C4-2B (cell line): Measurements from ENCODE around the gene SHFL.

Source experiments
- H3K27ac ChIP-seq: fragments of 450-650 bp; 2 replicates; pipeline ENCODE4 v1.5.1; 2017
- ZFX ChIP-seq: fragments of 450-650 bp; IDR thresholded peaks from 2 replicates; pipeline ENCODE4 v1.6.1; 2017
- TF ChIP-seq, protein P1 (sequence below): fragments of 450-650 bp; conservative IDR thresholded peaks from 2 replicates; pipeline ENCODE4 v1.5.1; 2017; ENCODE audit warnings: mild to moderate bottlenecking

SHFL gene

DNA sequence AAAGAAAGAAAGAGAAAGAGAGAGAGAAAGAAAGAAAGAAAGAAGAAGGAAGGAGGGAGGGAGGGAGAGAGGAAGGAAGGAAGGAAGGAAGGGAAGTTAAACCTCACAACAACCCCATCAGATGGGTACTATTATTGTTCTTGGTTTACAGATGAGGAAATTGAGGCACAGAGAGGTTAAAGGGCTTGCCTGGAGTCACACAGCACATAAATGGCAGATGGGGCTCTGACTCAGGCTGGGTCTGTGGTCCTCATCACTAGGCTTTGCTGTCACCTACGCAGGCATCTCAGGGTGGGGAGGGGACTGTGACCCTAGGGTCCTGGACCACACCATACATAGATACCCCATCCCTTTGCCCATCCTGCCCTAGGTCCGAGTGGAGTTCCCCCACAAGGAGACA is 36.5 kb upstream of the SHFL start:
- no peak overlapping the region for H3K27ac ChIP-seq
- TF ChIP-seq ZFX, result no peak
- TF ChIP-seq, protein P1, sequence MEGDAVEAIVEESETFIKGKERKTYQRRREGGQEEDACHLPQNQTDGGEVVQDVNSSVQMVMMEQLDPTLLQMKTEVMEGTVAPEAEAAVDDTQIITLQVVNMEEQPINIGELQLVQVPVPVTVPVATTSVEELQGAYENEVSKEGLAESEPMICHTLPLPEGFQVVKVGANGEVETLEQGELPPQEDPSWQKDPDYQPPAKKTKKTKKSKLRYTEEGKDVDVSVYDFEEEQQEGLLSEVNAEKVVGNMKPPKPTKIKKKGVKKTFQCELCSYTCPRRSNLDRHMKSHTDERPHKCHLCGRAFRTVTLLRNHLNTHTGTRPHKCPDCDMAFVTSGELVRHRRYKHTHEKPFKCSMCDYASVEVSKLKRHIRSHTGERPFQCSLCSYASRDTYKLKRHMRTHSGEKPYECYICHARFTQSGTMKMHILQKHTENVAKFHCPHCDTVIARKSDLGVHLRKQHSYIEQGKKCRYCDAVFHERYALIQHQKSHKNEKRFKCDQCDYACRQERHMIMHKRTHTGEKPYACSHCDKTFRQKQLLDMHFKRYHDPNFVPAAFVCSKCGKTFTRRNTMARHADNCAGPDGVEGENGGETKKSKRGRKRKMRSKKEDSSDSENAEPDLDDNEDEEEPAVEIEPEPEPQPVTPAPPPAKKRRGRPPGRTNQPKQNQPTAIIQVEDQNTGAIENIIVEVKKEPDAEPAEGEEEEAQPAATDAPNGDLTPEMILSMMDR, result no peak

DNA sequence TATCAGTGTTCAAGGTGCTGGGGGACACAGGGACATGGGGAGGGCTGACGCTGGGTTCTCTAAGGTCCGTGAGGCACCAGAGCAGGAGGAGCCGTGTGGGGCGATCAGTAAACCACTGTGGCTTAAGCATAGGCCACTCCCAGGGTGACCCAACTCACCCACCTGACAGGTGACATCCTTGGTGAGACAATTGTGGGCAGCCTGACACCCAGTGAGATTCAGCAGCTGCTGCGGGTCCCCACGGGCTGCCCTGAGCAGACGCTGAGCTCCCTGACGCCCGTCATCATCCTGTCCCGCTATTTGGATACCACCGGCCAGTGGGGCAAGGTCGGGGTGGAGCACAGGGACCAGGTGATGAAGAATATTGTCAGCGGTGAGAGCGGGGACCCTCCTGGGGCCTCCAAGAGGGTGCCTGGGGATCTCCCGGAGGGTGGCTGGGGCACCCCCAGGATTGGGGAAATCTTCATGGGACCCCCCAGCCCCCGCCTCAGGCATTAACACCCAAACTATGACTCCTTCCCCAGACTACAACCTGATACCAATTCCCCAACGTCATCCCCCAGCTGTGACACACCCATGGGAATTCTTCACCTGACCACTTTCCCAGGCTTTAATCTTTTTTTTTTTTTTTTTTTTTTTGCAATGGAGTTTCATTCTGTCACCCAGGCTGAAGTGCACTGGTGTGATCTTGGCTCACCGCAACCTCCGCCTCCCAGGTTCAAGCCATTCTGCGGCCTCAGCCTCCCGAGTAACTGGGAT is 33.3 kb upstream of the SHFL start:
- TF ChIP-seq, protein P1, result no peak
- no peak for TF ChIP-seq ZFX
- H3K27ac ChIP-seq, result no peak overlapping the region

DNA sequence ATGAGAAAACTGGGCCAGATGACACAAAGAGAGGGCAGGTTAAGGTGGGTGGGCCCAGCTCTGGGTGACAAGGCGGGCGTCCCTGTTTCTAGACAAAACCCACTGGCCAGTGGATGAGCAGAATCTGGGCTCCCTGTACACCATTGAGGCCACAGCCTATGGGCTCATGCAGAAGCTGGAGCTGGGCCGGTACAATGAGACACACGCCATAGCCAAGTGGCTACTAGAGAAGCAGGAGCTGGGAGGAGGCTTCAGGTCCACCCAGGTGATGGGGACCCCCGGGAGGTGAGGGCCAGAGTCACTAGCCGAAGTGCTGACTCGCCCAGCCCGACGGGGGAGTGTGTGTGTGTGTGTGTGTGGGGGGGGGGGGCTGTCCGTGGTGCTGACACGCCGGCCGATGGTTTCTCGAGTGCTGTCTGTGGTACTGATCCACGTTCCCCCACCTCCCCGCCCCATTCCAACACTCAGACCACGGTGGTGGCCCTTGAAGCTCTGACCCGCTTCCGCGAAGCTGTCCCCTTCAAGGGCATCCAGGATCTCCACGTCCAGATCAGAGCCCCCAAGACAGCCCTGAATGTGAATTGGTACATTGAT is 24.3 kb upstream of the SHFL start:
- TF ChIP-seq, protein P1, result no peak
- TF ChIP-seq ZFX, result no peak

DNA sequence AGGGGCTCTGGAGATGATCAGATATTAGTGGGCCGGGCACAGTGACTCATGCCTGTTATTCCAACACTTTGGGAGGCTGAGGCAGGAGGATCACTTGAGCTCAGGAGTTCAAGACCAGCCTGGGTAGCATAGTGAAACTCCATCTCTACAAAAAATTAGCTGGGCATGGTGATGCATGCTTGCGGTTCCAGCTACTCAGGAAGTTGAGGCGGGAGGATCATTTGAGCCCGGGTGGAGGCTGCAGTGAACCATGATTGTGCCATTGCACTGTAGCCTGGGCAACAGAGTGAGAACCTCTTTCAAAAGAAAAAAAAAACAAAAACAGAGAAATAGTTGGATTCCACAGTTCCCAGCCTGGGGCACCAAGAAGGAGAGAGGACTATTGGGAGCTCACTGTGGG is 17.9 kb upstream of the SHFL start:
- no peak overlapping the region for H3K27ac ChIP-seq
- TF ChIP-seq, protein P1, result no peak
- no peak for TF ChIP-seq ZFX

More for the DNA sequence above, 24.3 kb upstream of the SHFL start:
- H3K27ac ChIP-seq, result no peak overlapping the region

DNA sequence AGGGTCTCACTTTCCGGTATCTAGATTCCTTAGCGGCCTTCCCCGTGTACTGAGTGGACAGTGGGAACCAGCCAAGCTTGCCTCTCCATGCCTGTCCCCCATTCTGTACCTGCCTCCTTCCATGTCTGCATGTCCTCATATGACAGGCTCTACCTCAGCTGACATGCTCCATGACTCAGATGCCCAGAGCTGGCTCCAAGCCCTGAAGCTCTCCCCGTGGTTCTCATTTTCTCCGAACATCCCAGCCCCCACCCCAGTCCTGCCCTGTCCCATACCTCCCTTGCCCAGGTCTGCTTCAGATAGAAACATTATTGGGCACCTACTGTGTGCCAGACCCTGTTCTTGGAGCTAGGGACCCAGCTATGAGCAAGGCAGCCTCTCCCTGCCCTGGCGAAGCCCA is 17.1 kb upstream of the SHFL start:
- H3K27ac ChIP-seq, result no peak overlapping the region
- TF ChIP-seq, protein P1, result no peak
- TF ChIP-seq ZFX, result no peak

DNA sequence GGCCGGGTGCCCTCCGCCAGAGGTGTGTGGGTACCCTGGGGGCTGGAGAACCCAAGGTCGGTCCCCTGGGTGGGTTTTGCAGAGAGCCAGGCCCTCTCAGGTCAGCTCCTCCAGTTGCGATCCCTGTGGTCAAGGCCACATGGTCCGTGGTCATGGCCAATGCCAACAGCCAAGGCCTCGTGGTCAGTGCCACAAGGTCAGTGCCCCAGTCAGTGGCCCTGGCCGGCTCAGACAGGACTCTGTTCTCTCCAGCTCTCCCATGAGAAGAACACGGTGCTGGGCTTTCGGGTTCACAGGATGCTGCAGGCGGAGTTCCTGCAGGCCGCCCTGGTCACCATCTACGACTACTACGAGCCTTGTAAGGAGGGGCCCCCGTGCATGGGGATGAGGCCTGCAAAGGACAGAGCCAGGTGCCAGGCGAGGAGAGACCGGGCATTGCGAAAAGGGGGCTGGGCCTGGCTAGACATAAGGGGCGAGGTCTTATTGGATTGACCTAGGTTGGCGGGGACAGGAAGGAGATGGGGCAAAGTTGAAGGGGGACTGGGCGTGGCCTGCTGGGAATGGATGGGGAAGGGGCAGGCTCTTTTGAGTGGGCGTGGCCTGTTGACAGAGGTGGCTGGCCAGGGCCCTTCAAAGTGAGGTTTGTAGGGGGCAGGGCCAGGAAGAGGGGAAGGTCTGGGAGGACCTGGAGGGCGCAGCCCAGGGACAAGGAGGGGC is 15.2 kb upstream of the SHFL start:
- H3K27ac ChIP-seq, result no peak overlapping the region
- TF ChIP-seq ZFX, result no peak
- TF ChIP-seq, protein P1, result no peak

DNA sequence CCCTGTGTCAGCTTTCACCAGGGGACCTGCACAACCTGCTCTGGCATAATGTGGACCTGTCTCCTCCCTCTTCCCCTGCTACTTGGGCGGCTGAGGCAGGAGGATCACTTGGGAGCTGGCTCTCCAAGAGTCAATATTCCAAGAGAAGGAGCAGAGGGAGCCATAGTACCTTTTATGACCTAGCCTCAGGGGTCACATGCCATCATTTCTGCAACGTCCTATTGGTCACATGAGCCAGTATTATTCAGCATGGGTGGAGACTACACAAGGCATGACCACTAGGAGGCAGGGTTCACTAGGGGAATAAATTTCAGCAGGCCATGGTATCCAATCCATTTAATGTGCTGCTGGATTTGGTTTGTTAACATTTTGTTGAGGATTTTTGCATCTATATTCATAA is 12.0 kb upstream of the SHFL start:
- TF ChIP-seq, protein P1, result no peak
- TF ChIP-seq ZFX, result no peak
- H3K27ac ChIP-seq, result no peak overlapping the region
